Peyer's patch (tissue), 4 donors: ENCODE results near the gene TLR4.

Source experiments
- POLR2A ChIP-seq, 2 donors: fragments of 450-650 bp; IDR thresholded peaks; one replicate each; pipeline ENCODE4 v1.5.1; 2017; ENCODE audit warnings: antibody characterized with exemption in 2 of 2, mild to moderate bottlenecking in 2 of 2, moderate library complexity in 2 of 2
- TF ChIP-seq, protein P1 (sequence below), 6 experiments: fragments of 450-650 bp in 4 of 6; fragments of 200-600 bp in 2 of 6; sonication (generic) in 1 of 6; IDR thresholded peaks; one replicate each; pipeline ENCODE4 v1.5.1; 2017 to 2019; ENCODE audit warnings: antibody characterized with exemption in 6 of 6, mild to moderate bottlenecking in 3 of 6, moderate library complexity in 1 of 6

GRCh38 chr9:117715411-117715989, 11.3 kb downstream of the TLR4 start:
- TF ChIP-seq, protein P1, sequence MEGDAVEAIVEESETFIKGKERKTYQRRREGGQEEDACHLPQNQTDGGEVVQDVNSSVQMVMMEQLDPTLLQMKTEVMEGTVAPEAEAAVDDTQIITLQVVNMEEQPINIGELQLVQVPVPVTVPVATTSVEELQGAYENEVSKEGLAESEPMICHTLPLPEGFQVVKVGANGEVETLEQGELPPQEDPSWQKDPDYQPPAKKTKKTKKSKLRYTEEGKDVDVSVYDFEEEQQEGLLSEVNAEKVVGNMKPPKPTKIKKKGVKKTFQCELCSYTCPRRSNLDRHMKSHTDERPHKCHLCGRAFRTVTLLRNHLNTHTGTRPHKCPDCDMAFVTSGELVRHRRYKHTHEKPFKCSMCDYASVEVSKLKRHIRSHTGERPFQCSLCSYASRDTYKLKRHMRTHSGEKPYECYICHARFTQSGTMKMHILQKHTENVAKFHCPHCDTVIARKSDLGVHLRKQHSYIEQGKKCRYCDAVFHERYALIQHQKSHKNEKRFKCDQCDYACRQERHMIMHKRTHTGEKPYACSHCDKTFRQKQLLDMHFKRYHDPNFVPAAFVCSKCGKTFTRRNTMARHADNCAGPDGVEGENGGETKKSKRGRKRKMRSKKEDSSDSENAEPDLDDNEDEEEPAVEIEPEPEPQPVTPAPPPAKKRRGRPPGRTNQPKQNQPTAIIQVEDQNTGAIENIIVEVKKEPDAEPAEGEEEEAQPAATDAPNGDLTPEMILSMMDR (IDR thresholded peaks at IDR 0.05), result no peak
- TF ChIP-seq POLR2A (IDR thresholded peaks at IDR 0.05), result no peak
